T-helper 1 cell treated with Interleukin-12 subunit alpha and Interleukin-12 subunit beta and Interleukin-4 antibody, amounts not matched to agents 30 μg/mL and 1 μg/mL, for 36 hours (primary cell): Measurements from ENCODE around the gene FZD4.
"Not testable (repeated sequence)": the region's sequence is repeated elsewhere in the genome, so short reads cannot be mapped to it uniquely, and the experiment has no call there.

Experiments used
- H3K27ac Mint-ChIP-seq: one replicate; pipeline ENCODE4 v1.8.0; 2021; ENCODE audit warnings: mild to moderate bottlenecking, mixed read lengths
- H3K27me3 Mint-ChIP-seq: one replicate; pipeline ENCODE4 v1.8.0; 2021; ENCODE audit warnings: low read depth, mixed read lengths
- H3K36me3 Mint-ChIP-seq: one replicate; pipeline ENCODE4 v1.8.0; 2021; ENCODE audit warnings: low read depth, mixed read lengths
- H3K4me1 Mint-ChIP-seq: one replicate; pipeline ENCODE4 v1.8.0; 2021; ENCODE audit warnings: low read depth, mixed read lengths
- H3K4me3 Mint-ChIP-seq: one replicate; pipeline ENCODE4 v1.8.0; 2021; ENCODE audit warnings: mild to moderate bottlenecking, moderate library complexity, mixed read lengths
- H3K9me3 Mint-ChIP-seq: one replicate; pipeline ENCODE4 v1.8.0; 2021; ENCODE audit warnings: mixed read lengths

Gene FZD4

GRCh38 chr11:86955361-86956120 lies at the start of gene FZD4:
TSS of gene FZD4 (minus strand) at chr11:86955395. CDS start at chr11:86955085, 310 bp downstream.
- Mint-ChIP-seq H3K27me3 (peaks cover 80% of the 10 kb centered on the region), H3K9me3 (no peaks in the 10 kb centered on the region), H3K4me3 (peak within 1 kb of the TSS; percentile 90), H3K36me3 (no peaks in the 10 kb centered on the region), H3K27ac (no peak within 1 kb of the TSS), H3K4me1 (peaks cover 13% of the 10 kb centered on the region)

GRCh38 chr11:87004281-87004680 lies 49.1 kb upstream of the FZD4 start:
- not testable (repeated sequence) for H3K36me3 Mint-ChIP-seq, H3K9me3 Mint-ChIP-seq, H3K4me1 Mint-ChIP-seq, H3K27me3 Mint-ChIP-seq, H3K4me3 Mint-ChIP-seq, H3K27ac Mint-ChIP-seq

- Mint-ChIP-seq H3K9me3 (no peaks in the 10 kb centered on the region), H3K36me3 (no peaks in the 10 kb centered on the region), H3K27me3 (no peaks in the 10 kb centered on the region), H3K4me1 (no peaks in the 10 kb centered on the region), H3K4me3 (no peak overlapping the region), H3K27ac (no peak overlapping the region)
These were observed 47.7 kb upstream of the FZD4 start for GRCh38 chr11:87002918-87003317.

DNA sequence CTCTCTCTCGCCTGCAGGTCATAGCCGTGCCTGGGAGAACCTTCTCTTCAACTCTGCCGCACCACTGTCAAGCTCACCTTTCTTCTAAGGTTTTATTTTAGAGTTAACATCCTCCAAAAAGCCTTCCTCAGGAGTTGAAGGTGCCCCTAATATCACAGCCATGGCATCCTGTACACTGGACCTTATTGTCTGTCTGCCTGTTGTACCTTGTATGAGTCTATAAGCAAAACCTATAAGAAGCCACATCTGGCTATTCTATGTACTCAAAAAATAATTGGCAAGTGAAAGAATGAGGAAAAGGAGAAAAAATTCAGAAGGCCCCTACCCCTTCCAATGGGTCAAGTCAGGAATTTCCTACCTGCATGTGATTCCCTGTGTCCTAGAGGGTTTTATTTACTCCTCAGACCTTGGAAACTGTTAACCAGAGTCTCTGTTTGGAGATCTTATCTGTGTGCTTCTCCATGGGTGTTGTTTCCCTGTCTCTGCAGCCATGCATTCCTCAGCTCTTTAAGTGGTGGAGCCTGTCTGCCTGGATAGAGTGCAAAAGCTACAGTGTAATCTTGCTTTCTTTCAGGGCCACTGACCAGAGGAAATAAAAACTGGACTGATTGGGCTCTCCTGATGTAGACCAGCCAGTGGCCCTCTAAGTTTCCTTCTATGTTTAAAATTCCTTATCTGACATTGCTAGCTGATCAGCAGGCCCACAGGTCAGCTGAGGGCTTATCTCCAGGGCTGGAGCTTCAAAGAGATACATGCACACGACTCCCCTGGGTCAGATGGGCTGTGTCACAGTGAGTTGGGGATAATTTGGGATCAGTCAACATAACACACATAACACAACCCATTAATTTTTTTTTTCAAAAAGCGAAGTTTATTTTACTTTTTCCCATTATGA lies 44.9 kb upstream of the FZD4 start:
- no peak overlapping the region for H3K27ac Mint-ChIP-seq
- no peaks in the 10 kb centered on the region for H3K9me3 Mint-ChIP-seq
- H3K4me1 Mint-ChIP-seq, result no peaks in the 10 kb centered on the region
- no peaks in the 10 kb centered on the region for H3K27me3 Mint-ChIP-seq
- no peak overlapping the region for H3K4me3 Mint-ChIP-seq
- H3K36me3 Mint-ChIP-seq, result no peaks in the 10 kb centered on the region

- no peak overlapping the region for H3K27ac Mint-ChIP-seq
- no peak overlapping the region for H3K4me3 Mint-ChIP-seq
- H3K4me1 Mint-ChIP-seq, result no peaks in the 10 kb centered on the region
- H3K36me3 Mint-ChIP-seq, result no peaks in the 10 kb centered on the region
- H3K27me3 Mint-ChIP-seq, result no peaks in the 10 kb centered on the region
- H3K9me3 Mint-ChIP-seq, result no peaks in the 10 kb centered on the region
These were observed 44.2 kb upstream of the FZD4 start for GRCh38 chr11:86999388-86999787.

- H3K27ac Mint-ChIP-seq, result no peak overlapping the region
- no peaks in the 10 kb centered on the region for H3K27me3 Mint-ChIP-seq
- H3K4me3 Mint-ChIP-seq, result no peak overlapping the region
- H3K9me3 Mint-ChIP-seq, result no peaks in the 10 kb centered on the region
- H3K36me3 Mint-ChIP-seq, result no peaks in the 10 kb centered on the region
- H3K4me1 Mint-ChIP-seq, result no peaks in the 10 kb centered on the region
These were observed 41.9 kb upstream of the FZD4 start for GRCh38 chr11:86996953-86997570.

GRCh38 chr11:86993031-86993430 lies 37.8 kb upstream of the FZD4 start:
- no peaks in the 10 kb centered on the region for H3K36me3 Mint-ChIP-seq
- no peak overlapping the region for H3K4me3 Mint-ChIP-seq
- H3K9me3 Mint-ChIP-seq, result no peaks in the 10 kb centered on the region
- no peaks in the 10 kb centered on the region for H3K4me1 Mint-ChIP-seq
- peaks cover 13% of the 10 kb centered on the region for H3K27me3 Mint-ChIP-seq
- H3K27ac Mint-ChIP-seq, result no peak overlapping the region

DNA sequence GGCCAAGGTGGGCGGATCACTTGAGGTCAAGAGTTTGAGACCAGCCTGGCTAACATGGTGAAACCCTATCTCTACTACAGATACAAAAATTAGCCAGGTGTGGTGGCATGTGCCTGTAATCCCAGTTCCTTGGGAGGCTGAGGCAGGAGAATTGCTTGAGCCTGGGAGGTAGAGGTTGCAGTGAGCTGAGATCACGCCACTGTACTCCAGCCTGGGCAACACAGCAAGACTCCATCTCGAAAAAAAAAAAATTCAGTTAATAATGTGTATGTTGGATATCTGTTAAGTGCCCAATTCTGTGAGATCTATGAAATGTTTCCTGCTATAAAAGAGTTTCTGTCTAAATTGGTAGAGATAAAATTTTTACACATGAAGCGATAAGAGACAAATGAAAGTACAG lies 37.1 kb upstream of the FZD4 start:
- H3K27me3 Mint-ChIP-seq, result peaks cover 13% of the 10 kb centered on the region
- H3K9me3 Mint-ChIP-seq, H3K36me3 Mint-ChIP-seq, H3K27ac Mint-ChIP-seq, H3K4me1 Mint-ChIP-seq, H3K4me3 Mint-ChIP-seq: not testable (repeated sequence)

DNA sequence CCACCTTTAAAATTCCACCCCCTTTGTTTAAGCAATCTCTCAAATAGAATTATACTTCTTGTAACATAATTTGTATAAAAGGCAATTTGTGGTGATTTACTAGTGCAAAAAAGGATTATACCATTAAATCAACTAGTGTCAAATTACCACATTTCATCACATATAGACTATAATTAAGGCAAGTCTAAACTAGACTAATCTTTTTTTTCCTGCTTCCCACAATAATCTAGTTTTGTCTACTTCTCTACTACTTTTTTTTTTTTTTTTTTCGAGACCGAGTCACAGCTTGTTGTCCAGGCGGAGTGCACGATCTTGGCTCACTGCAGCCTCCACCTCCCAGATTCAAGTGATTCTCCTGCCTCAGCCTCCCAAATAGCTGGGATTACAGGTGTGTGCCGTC lies 36.1 kb upstream of the FZD4 start:
- Mint-ChIP-seq H3K4me3 (no peak overlapping the region), H3K9me3 (no peaks in the 10 kb centered on the region), H3K4me1 (no peaks in the 10 kb centered on the region), H3K27me3 (peaks cover 13% of the 10 kb centered on the region), H3K36me3 (no peaks in the 10 kb centered on the region), H3K27ac (no peak overlapping the region)

DNA sequence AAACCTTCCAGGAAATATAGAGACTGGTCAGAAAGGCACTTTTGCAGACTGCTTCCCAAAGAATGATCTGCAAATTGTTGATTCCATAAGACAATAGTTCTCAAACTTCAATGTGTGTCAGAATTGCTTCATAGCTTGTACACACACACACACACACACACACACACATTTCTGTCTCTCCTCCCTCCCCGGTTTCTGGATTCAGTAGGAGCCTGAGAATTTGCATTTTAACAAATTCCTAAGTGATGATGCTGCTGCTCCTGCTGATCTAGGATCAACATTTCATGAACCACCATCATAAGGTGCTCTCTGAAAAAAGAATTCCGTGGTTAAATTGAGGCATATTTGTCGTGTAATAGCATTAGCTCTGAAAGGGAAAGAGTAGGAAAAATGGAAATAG lies 35.3 kb upstream of the FZD4 start:
- H3K4me1 Mint-ChIP-seq, result no peaks in the 10 kb centered on the region
- H3K27ac Mint-ChIP-seq, result no peak overlapping the region
- no peak overlapping the region for H3K4me3 Mint-ChIP-seq
- H3K9me3 Mint-ChIP-seq, result no peaks in the 10 kb centered on the region
- H3K36me3 Mint-ChIP-seq, result no peaks in the 10 kb centered on the region
- peaks cover 13% of the 10 kb centered on the region for H3K27me3 Mint-ChIP-seq

GRCh38 chr11:86990031-86990430 lies 34.8 kb upstream of the FZD4 start:
- H3K27me3 Mint-ChIP-seq, result peaks cover 13% of the 10 kb centered on the region
- H3K4me1 Mint-ChIP-seq, result no peaks in the 10 kb centered on the region
- no peak overlapping the region for H3K27ac Mint-ChIP-seq
- H3K9me3 Mint-ChIP-seq, result no peaks in the 10 kb centered on the region
- no peak overlapping the region for H3K4me3 Mint-ChIP-seq
- H3K36me3 Mint-ChIP-seq, result no peaks in the 10 kb centered on the region

DNA sequence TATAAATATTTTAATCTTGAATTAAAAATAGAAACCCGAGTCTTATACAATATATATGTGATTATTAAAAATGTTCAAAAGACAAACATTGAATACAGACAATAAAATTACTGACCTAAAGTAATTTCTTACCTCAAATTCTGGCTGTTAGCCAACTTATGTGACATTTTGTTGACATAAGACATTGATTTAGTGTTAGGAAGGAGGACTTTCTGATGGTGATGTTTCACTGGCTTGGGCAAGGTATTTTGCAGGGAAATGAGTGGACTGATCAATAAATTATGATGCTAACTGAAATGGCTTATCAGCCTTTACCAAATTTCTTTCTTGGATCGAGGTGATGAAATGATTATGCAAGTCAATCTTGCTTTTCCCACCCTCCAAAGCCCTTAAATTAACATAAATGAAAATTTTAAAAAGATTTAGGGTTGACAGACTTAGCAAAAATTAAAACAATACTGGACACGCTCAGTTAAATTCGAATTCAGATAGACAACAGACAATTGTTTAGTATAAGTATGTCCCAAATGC lies 33.2 kb upstream of the FZD4 start:
- no peak overlapping the region for H3K27ac Mint-ChIP-seq
- no peaks in the 10 kb centered on the region for H3K36me3 Mint-ChIP-seq
- no peaks in the 10 kb centered on the region for H3K9me3 Mint-ChIP-seq
- no peaks in the 10 kb centered on the region for H3K4me1 Mint-ChIP-seq
- no peak overlapping the region for H3K4me3 Mint-ChIP-seq
- H3K27me3 Mint-ChIP-seq, result peaks cover 13% of the 10 kb centered on the region

DNA sequence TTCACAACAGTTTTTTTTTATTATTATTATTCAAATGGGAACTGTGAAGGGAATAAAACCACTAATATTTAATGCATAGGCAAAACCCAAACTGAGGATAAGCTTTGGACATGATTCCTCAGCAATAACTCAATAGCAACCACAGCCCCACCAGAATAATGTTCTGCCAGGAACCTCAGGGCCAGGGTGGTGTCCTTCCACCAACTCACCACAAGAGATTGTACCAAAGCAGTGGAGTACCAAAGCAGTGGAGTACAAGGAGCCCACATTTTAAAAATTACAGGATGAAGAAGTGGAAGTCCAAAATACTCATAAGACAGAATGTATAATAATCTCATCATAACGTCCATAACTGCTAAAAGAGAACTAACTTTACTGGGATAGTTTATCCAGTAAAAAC lies 32.5 kb upstream of the FZD4 start:
- no peaks in the 10 kb centered on the region for H3K36me3 Mint-ChIP-seq
- H3K4me3 Mint-ChIP-seq, result no peak overlapping the region
- no peaks in the 10 kb centered on the region for H3K9me3 Mint-ChIP-seq
- no peaks in the 10 kb centered on the region for H3K4me1 Mint-ChIP-seq
- peaks cover 13% of the 10 kb centered on the region for H3K27me3 Mint-ChIP-seq
- no peak overlapping the region for H3K27ac Mint-ChIP-seq

- H3K27me3 Mint-ChIP-seq, result peaks cover 8% of the 10 kb centered on the region
- no peak overlapping the region for H3K4me3 Mint-ChIP-seq
- H3K4me1 Mint-ChIP-seq, result no peaks in the 10 kb centered on the region
- H3K36me3 Mint-ChIP-seq, result no peaks in the 10 kb centered on the region
- H3K9me3 Mint-ChIP-seq, result no peaks in the 10 kb centered on the region
- no peak overlapping the region for H3K27ac Mint-ChIP-seq
These were observed 29.5 kb upstream of the FZD4 start for GRCh38 chr11:86984701-86985100.
